22Rv1 (cell line): ENCODE measurements around the gene SLC6A5.

ENCODE experiments used
- CTCF ChIP-seq: fragments of 450-650 bp; IDR thresholded peaks from 2 replicates; pipeline ENCODE4 v1.5.1; 2017; ENCODE audit warnings: mild to moderate bottlenecking
- ZFX ChIP-seq: fragments of 450-650 bp; IDR thresholded peaks from 2 replicates; pipeline ENCODE4 v1.6.1; 2017; ENCODE audit warnings: antibody characterized with exemption, borderline replicate concordance

GRCh38 chr11:20672575-20672974, 73.2 kb downstream of the SLC6A5 start:
- TF ChIP-seq CTCF (peak; percentile 66), ZFX (no peak)
